Kidney epithelial cell (primary cell): ENCODE data around the gene CCDC157. TPM values are rescaled to one million over a fixed set of nuclear protein-coding genes. Genes with fewer than 3 reads are reported as not detected.
A peak's percentile ranks its signal among the peaks of the same experiment; 100 is the strongest.

Experiments used
- DNase-seq: peaks from one replicate; pipeline ENCODE4 v3.0.0-alpha.2; 2010; ENCODE audit warnings: low read depth
- H3K27me3 ChIP-seq: 2 replicates; pipeline ENCODE4 v1.6.0; 2011; ENCODE audit warnings: low read length; ENCODE audit not compliant: control insufficient read depth, insufficient read depth
- H3K36me3 ChIP-seq: 2 replicates; pipeline ENCODE4 v1.5.1; 2011; ENCODE audit warnings: low read length; ENCODE audit not compliant: control insufficient read depth, insufficient read depth
- H3K4me3 ChIP-seq: 2 replicates; pipeline ENCODE4 v1.5.1; 2011; ENCODE audit warnings: low read depth, mild to moderate bottlenecking, control low read depth, low read length
- total RNA-seq: library from RNA; depleted of rRNA; stranded (reverse); fragments of >200 nt; gene quantifications from 2 replicates; pipeline ENCODE4 v1.2.3, GENCODE V29; 2015
- TF ChIP-seq, protein P1 (sequence below): IDR thresholded peaks from 2 replicates; pipeline ENCODE4 v1.5.1; 2011; ENCODE audit warnings: mild to moderate bottlenecking, moderate library complexity, low read length, control low read depth, inconsistent platforms; ENCODE audit not compliant: insufficient read depth, poor library complexity, severe bottlenecking

The CCDC157 gene
- total RNA-seq, 1 donor from 2014 or later, result 14.6 TPM

DNA sequence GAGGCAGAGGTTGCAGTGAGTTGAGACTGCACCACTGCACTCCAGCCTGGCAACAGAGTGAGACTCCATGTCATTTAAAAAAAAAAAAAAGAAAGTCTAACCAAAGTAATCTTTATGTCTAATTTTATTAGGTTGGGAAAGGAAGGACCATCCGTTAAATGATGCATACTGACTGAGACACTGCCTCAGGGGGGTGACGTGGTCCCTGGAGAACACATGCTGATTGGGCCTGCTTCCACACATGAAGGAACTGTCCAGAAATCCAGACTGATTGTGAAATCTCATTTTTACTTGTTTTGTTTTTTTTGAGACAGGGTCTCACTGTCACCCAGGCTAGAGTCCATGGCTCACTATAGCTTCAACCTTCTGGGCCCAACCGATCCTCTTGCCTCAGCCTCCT is 5.6 kb upstream of the CCDC157 start:
- TF ChIP-seq, protein P1, sequence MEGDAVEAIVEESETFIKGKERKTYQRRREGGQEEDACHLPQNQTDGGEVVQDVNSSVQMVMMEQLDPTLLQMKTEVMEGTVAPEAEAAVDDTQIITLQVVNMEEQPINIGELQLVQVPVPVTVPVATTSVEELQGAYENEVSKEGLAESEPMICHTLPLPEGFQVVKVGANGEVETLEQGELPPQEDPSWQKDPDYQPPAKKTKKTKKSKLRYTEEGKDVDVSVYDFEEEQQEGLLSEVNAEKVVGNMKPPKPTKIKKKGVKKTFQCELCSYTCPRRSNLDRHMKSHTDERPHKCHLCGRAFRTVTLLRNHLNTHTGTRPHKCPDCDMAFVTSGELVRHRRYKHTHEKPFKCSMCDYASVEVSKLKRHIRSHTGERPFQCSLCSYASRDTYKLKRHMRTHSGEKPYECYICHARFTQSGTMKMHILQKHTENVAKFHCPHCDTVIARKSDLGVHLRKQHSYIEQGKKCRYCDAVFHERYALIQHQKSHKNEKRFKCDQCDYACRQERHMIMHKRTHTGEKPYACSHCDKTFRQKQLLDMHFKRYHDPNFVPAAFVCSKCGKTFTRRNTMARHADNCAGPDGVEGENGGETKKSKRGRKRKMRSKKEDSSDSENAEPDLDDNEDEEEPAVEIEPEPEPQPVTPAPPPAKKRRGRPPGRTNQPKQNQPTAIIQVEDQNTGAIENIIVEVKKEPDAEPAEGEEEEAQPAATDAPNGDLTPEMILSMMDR, result no peak
- no peak overlapping the region for H3K4me3 ChIP-seq
- no peaks in the 10 kb centered on the region for H3K36me3 ChIP-seq
- H3K27me3 ChIP-seq, result no peaks in the 10 kb centered on the region
- no peak for DNase-seq

DNA sequence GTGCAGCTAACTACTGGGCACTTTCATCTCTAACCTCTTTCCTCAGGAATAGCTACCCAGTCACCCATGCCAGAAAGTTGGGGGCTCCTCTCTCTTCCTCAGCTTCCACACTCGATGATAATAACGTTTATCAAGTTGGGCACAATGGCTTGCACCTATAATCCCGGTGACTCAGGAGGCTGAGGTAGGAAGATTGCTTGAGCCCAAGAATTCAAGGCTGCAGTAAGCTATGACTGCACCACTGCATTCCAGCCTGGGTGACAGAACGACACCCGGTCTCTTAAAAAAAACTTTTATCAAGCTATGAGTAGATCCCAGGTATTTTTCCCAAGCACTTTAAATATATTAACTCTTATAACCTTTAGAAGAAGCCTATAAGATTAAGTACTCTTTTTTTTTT is 2.2 kb upstream of the CCDC157 start:
- Histone ChIP-seq H3K4me3 (no peak overlapping the region), H3K36me3 (no peaks in the 10 kb centered on the region), H3K27me3 (no peaks in the 10 kb centered on the region)
- TF ChIP-seq, protein P1, result no peak
- DNase-seq, result no peak

DNA sequence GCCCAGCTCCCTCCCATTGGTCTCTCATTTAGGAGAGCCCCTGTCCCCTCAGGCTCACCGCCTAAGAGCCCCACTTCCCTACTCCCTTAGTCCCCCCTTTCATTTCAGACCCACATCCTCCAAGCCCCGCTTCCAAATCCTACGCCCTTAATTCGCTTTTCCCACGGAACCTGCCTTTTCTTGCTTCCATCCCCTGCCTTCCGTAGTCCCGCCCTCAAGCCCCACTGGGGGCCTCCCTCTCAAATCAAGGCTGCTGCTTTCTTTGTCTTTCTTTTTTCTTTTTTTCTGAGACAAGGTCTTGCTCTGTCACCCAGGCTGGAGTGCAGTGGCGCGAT is 396 bp downstream of the CCDC157 start:
- TF ChIP-seq, protein P1, result no peak
- no peaks in the 10 kb centered on the region for H3K36me3 ChIP-seq

DNA sequence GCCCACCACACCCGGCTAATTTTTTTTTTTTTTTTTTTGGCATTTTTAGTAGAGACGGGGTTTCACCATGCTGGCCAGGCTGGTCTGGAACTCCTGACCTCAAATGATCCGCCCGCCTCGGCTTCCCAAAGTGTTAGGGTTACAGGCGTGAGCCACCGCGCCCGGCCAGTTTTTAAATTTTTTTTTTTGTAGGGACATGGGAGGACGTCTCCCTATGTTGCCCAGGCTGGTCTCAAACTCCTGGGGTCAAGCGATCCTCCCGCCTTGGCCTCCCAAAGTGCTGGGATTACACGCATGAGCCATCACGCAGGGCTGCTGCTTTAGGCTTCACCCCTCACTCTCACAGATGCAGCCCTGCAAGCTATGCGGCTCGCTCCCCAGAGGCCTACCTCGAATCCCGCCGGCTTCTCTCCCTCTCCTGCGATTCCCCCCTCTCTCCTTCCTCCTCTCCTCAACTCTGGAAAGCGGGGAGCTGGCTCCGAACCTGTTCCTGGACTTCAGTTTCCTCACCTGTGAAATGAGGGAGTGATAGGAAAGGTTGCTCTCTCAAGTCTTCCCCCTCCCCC is 926 bp downstream of the CCDC157 start:
- H3K27me3 ChIP-seq, result no peaks in the 10 kb centered on the region
- DNase-seq, result no peak
- TF ChIP-seq, protein P1, result no peak
- H3K36me3 ChIP-seq, result no peaks in the 10 kb centered on the region
- H3K4me3 ChIP-seq, result no peak overlapping the region

More for the DNA sequence above, 396 bp downstream of the CCDC157 start:
- DNase-seq, result no peak
- H3K27me3 ChIP-seq, result no peaks in the 10 kb centered on the region
- H3K4me3 ChIP-seq, result peak overlapping the region; percentile 95

DNA sequence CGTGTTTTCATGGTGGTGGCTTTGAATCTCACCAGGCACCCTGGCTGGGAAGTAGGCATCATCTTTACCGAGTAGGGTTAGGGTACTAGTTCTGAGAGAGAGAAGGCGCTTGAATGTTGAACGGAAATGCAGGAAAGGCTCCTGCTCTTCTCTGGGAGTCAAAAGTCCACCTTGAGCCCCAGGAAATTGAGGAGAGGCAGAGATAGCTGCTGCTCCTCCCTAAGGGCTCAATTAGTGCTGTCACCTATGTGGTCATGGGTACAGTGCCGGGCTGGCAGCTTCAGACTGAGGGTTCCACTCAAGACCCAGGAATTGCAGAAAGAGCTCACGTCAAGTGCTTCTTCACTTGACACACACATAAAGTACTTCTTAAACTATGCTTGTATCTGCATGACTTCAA is 1.7 kb downstream of the CCDC157 start:
- Histone ChIP-seq H3K27me3 (no peaks in the 10 kb centered on the region), H3K4me3 (no peak overlapping the region), H3K36me3 (no peaks in the 10 kb centered on the region)
- no peak for DNase-seq
- TF ChIP-seq, protein P1, result no peak

DNA sequence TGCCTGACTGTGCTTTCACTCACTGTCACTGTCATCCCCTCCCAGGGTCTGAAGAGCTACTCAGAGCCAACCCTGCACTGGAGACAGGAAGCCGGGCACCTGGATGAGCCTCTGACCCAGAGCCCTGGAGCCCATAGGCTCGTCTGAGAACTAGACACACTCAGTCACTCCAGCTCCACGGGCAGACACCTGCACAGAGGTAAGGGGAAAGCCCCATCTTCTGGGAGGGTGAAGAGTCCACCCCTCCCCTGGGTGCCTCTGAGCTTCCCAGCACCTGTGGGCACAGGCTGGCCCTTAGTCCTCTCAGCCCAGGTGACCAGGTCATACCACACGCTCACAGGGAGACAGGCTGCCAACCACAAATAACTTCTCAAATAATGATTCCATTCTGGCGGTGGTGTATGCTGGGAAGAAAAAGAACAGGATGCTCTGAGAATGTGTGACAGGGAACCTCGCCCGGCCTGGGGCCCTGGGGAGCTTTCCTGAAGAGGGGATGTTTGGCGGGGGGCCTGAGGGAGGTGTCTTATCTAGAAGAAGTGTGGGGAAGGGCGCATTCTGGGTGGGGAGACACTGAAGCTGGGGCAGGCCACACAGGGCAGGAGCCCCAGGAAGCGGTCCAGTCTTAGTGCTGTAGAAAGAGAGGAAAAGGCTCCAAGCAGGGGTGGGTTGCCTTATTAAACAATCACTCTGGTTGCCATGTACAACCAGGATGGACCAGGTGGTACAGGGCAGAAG is 5.3 kb downstream of the CCDC157 start:
- DNase-seq, result no peak
- TF ChIP-seq, protein P1, result no peak
- no peaks in the 10 kb centered on the region for H3K27me3 ChIP-seq
- no peak overlapping the region for H3K4me3 ChIP-seq
- no peaks in the 10 kb centered on the region for H3K36me3 ChIP-seq
